Lower lobe of right lung (tissue), 2 donors: ENCODE results near the gene GRID1. TPM values are rescaled to one million over a fixed set of nuclear protein-coding genes. Genes with fewer than 3 reads are reported as not detected.

Source experiments
- ATAC-seq, 2 donors: fragments of 200-7000 bp; cut with Tn5 transposase; one replicate each; pipeline ENCODE4 v1.9.1; 2020 to 2022; ENCODE audit warnings: mild to moderate bottlenecking in 2 of 2, moderate library complexity in 2 of 2
- DNase-seq: peaks from one replicate; pipeline ENCODE4 v3.0.0-alpha.2; 2020
- H3K27ac ChIP-seq: fragments of 200-600 bp; one replicate; pipeline ENCODE4 v1.8.0; 2022
- H3K27me3 ChIP-seq: fragments of 200-600 bp; one replicate; pipeline ENCODE4 v1.8.0; 2022; ENCODE audit warnings: low read depth
- H3K36me3 ChIP-seq: fragments of 200-600 bp; one replicate; pipeline ENCODE4 v1.8.0; 2022; ENCODE audit warnings: mild to moderate bottlenecking
- H3K4me1 ChIP-seq: fragments of 200-600 bp; one replicate; pipeline ENCODE4 v1.8.0; 2022
- H3K4me3 ChIP-seq: fragments of 200-600 bp; one replicate; pipeline ENCODE4 v1.8.0; 2022; ENCODE audit warnings: mild to moderate bottlenecking
- H3K9me3 ChIP-seq: fragments of 200-600 bp; one replicate; pipeline ENCODE4 v1.8.0; 2022
- intact Hi-C: fragments of 100-400 bp; cut with DNase I; formaldehyde crosslinking; loops from one replicate; pipeline ENCODE4 v1.11.0; 2022
- total RNA-seq: library from RNA; stranded (reverse); fragmentation: NEBNext Ultra II Directional; extraction: Animal tissue kit (Norgen Biotek cat#: 25700); gene quantifications from one replicate; pipeline ENCODE4 v1.2.1, GENCODE V29; 2021
- TF ChIP-seq, protein P1 (sequence below): fragments of 200-600 bp; IDR thresholded peaks from one replicate; pipeline ENCODE4 v1.8.0; 2022; ENCODE audit warnings: antibody characterized with exemption, mild to moderate bottlenecking
- donor health status: DM: no; HTN: yes; CAD: no; lungs with severe emphysema.

GRID1 gene
- total RNA-seq, 1 donor from 2014 or later, result 2.5 TPM

DNA sequence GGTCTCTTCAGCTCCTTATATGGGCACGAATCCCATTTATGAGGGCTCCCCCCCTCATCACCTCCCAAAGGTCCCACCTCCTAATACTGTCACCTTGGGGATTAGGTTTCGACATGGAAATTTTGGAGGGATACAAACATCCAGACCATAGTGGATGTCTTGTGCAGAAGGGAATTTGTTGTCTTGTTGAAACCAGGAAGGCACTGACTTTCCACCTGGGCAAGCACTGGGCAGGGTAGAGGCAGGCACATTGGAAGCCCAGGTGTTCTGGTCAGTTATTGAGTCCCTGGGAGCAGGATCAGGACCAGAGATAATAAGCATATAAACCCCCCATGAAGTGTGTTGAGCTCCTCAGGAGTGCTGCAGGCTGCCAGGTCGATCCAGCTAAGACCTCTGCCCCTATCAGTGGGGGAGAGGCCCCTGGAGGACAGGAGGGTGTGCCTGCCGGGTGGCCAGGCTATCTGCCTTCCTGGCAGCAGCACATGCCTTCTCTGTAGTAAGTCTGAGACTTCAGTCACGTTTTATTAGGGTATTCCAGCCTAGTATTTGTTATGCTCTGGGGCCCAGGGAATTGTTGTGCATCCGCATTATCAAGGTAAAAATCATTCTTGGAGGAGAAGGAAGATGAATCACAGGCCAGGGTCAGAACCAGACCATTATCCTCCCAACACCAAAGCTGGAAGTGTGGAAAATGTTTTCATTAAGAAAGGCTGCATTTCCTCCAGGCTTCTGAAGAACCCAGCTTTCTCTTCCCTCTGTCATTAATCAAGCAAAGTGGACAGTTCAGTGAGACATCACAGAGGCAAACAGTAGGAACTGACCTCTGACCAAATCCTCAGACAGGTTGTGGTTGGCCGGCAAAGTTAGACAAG lies 503.1 kb downstream of the GRID1 start:
- TF ChIP-seq, protein P1, sequence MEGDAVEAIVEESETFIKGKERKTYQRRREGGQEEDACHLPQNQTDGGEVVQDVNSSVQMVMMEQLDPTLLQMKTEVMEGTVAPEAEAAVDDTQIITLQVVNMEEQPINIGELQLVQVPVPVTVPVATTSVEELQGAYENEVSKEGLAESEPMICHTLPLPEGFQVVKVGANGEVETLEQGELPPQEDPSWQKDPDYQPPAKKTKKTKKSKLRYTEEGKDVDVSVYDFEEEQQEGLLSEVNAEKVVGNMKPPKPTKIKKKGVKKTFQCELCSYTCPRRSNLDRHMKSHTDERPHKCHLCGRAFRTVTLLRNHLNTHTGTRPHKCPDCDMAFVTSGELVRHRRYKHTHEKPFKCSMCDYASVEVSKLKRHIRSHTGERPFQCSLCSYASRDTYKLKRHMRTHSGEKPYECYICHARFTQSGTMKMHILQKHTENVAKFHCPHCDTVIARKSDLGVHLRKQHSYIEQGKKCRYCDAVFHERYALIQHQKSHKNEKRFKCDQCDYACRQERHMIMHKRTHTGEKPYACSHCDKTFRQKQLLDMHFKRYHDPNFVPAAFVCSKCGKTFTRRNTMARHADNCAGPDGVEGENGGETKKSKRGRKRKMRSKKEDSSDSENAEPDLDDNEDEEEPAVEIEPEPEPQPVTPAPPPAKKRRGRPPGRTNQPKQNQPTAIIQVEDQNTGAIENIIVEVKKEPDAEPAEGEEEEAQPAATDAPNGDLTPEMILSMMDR, result no peak
- no peak for ATAC-seq
- Histone ChIP-seq H3K36me3 (no peaks in the 10 kb centered on the region), H3K4me3 (no peak overlapping the region), H3K27ac (no peak overlapping the region), H3K9me3 (no peaks in the 10 kb centered on the region), H3K27me3 (no peaks in the 10 kb centered on the region), H3K4me1 (no peaks in the 10 kb centered on the region)
- intact Hi-C loops, result no loop called here
- no peak for DNase-seq

DNA sequence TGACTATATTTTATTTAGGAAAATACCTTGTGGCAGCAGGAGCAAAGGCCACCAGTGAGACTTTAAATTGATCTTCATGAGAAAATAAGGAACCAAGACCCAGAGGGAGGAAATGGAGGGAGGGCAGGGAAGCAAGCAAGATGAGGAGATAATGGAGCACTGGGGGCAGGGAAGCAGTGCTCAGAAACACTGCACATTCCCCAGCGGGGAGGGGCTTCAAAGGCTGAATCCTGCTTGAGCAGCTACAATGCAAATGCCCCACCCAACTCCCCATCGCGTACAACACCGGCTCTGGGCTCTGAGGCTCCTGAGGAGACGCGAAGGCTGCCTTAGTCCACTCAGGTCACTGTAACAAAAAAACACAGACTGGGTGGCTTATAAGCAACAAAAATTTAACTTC lies 503.8 kb downstream of the GRID1 start:
- Histone ChIP-seq H3K27me3 (no peaks in the 10 kb centered on the region), H3K27ac (no peak overlapping the region), H3K4me3 (no peak overlapping the region), H3K9me3 (no peaks in the 10 kb centered on the region), H3K4me1 (no peaks in the 10 kb centered on the region), H3K36me3 (no peaks in the 10 kb centered on the region)
- DNase-seq (no peak), ATAC-seq (no peak)
- intact Hi-C loops, result no loop called here
- TF ChIP-seq, protein P1, result no peak

DNA sequence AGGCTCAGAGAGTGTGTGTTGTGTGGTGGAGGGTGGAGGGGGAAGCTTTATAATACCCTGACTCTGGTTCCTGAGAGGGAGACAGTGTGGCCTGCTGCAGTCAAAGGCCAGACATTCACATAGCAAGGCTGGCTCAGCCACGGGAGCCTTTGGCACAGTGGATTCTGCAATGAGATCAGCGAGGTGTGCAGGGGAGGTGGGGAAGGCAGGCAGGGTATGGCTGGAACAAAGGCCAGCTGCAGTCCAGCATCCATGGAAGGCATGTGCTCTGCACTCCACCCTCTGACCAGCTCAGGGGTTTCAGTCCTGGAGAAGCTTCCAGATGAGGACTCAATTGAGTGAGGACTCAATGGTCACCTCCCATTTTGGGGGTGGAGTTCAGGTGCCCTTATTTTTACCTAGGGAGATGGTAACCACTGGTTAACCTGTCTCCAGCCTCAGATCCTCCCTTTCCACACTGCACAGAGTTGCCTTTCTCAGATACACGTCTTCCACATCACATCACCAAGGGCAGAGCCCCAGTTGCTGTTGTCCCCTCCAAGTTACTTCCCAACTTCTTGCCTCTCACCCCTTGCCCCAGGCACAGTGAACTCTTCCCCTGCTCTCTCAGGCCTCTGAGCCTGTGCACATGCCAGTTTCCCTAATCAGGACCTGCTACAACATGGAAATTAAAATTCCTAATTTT lies 504.9 kb downstream of the GRID1 start:
- Histone ChIP-seq H3K36me3 (no peaks in the 10 kb centered on the region), H3K27me3 (no peaks in the 10 kb centered on the region), H3K9me3 (no peaks in the 10 kb centered on the region), H3K4me3 (no peak overlapping the region), H3K27ac (no peak overlapping the region), H3K4me1 (no peaks in the 10 kb centered on the region)
- ATAC-seq (no peak), DNase-seq (no peak)
- TF ChIP-seq, protein P1, result no peak
- intact Hi-C loops, result no loop called here

DNA sequence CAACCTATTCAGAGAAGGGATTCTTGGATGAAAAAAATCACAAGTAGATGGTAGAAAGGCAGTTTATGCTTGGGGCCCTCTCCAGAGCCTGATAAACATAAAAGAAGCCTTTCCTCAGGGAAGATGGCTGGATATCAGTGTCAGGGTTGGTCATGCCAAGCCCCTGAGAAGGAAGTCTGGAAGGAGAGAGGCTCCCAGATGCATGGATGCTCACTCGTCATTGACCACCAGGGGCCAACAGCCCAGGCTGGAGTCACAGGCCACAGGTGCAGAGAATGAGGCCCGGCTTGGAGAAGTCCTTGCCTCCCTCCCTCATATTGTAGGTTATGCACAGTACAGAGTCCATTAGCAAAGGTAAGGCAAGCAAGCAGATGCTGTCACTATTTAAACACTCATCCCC lies 506.7 kb downstream of the GRID1 start:
- no peaks in the 10 kb centered on the region for H3K4me1 ChIP-seq
- ATAC-seq (no peak), DNase-seq (no peak)
- H3K4me3 ChIP-seq, result no peak overlapping the region
- intact Hi-C loops, result no loop called here
- no peak overlapping the region for H3K27ac ChIP-seq
- no peaks in the 10 kb centered on the region for H3K36me3 ChIP-seq
- H3K9me3 ChIP-seq, result no peaks in the 10 kb centered on the region
- H3K27me3 ChIP-seq, result no peaks in the 10 kb centered on the region
- TF ChIP-seq, protein P1, result no peak

DNA sequence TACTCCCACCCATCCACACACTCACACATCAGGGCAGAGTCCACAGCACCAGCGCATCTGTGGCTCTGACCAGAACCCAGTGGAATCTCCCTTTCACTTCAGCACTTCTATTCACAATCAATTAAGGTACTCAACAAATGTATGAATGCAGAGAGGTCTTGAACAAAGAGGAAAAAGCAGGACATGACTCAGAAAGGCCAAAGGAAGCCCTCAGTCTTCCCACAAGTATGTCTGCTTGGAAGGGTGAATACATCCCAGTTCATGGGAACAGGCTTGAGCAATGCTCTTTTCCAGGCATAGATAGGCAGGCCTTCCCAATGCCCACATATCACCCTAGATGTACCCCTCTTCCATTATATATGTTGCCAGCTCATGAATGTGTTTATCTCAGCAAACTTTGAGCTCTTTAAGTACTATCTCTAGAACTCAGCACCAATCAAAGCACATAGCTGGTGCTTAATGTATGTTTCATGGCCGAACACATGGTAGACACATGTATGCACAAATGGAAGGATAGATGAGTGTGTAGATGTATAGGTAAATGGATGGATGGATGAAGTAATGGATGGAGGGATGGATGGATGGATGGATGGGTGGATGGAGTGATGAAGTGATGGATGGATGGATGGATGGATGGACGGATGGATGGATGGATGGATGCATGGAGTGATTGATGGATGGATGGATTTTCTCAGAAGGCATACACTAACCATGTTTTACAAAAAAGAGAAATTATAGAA lies 507.6 kb downstream of the GRID1 start:
- intact Hi-C loops, result no loop called here
- H3K27me3 ChIP-seq, result no peaks in the 10 kb centered on the region
- H3K36me3 ChIP-seq, result no peaks in the 10 kb centered on the region
- DNase-seq (no peak), ATAC-seq (no peak)
- TF ChIP-seq, protein P1, result no peak
- no peak overlapping the region for H3K4me3 ChIP-seq
- no peaks in the 10 kb centered on the region for H3K4me1 ChIP-seq
- no peaks in the 10 kb centered on the region for H3K9me3 ChIP-seq
- no peak overlapping the region for H3K27ac ChIP-seq
